ENCODE results near the gene HECA. TPM values are rescaled to one million over a fixed set of nuclear protein-coding genes. Genes with fewer than 3 reads are reported as not detected.

HECA gene
- polyA plus RNA-seq, 1 of the 3 experiments (the other 2 are of a cell fraction), result 1.6 TPM

DNA sequence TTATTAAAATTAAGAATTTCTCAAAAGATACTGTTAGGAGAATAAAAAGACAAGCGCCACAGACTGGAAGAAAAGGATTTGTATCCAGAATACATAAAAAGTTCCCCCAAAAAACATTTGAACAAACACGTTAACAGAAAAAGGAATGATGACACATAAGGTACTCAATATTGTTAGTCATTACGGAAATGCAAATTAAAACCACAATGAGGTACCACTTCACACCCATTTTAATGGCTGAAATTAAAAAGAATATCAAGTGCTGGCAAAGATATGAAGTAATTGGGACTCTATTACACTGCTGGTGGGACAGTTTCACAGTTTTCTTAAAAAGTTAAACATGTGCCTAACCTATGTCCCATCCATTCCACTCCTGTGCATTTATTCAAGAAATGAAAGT, 51.4 kb downstream of the HECA start (continued):
- TF ChIP-seq CTCF (IDR thresholded peaks at IDR 0.05) (no peak), FOXJ3 (CRISPR knock-in tag; IDR thresholded peaks at IDR 0.05) (no peak), TCF12 (IDR thresholded peaks at IDR 0.05) (no peak), MXI1 (IDR thresholded peaks at IDR 0.05; ENCODE audit: low read depth, low read length) (no peak), RAD21 (IDR thresholded peaks at IDR 0.05; ENCODE audit: low read length) (no peak), EP300 (IDR thresholded peaks at IDR 0.05; ENCODE audit: borderline replicate concordance in 1 of 2, low read depth in 1 of 2, low read length in 1 of 2) (no peak), IRF3 (IDR thresholded peaks at IDR 0.05; ENCODE audit: low read depth, low read length) (no peak), TAF1 (IDR thresholded peaks at IDR 0.05; ENCODE audit: borderline replicate concordance, low read depth, low read length) (no peak), CHD2 (IDR thresholded peaks at IDR 0.05; ENCODE audit: low read length, partially characterized antibody) (no peak), RXRA (IDR thresholded peaks at IDR 0.05; ENCODE audit: borderline replicate concordance, low read depth) (no peak), FOXM1 (IDR thresholded peaks at IDR 0.05; ENCODE audit: low read depth) (no peak)

DNA sequence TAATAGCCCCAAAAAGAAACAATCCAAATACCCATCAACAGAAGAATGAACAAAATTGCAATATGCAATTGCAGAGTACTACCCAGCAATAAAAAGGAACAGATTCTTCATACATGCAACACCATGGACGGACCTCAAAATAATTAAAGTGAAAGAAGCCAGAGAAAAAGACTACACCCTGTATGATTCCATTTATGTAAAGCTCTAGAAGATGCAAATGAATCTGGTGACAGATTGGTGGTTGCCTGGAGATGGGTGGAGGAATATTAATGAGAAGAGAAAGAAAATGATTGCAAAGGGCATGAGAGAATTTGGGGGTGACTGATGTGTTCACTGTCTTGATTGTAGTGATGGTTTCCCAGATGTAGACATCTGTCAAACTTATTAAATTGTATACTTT, 51.8 kb downstream of the HECA start:
- DNase-seq, result no peak
- POLR2A ChIA-PET, result no interaction called here
- no peaks in the 10 kb centered on the region for H3F3A ChIP-seq (replicated peaks; ENCODE audit: insufficient read depth)
- no peak for TF ChIP-seq RXRA (IDR thresholded peaks at IDR 0.05; ENCODE audit: borderline replicate concordance, low read depth)
- TF ChIP-seq NRF1 (IDR thresholded peaks at IDR 0.05; ENCODE audit: low read depth, low read length), result no peak
- no peak for TF ChIP-seq YY1 (IDR thresholded peaks at IDR 0.05; ENCODE audit: low read depth)
- TF ChIP-seq CTCF (IDR thresholded peaks at IDR 0.05), result no peak
- TF ChIP-seq MXI1 (IDR thresholded peaks at IDR 0.05; ENCODE audit: low read depth, low read length), result no peak
- TF ChIP-seq JUND (IDR thresholded peaks at IDR 0.05), result no peak
- no peak for TF ChIP-seq EZH2phosphoT487 (IDR thresholded peaks at IDR 0.05; ENCODE audit: borderline replicate concordance, low read depth)
- TF ChIP-seq FOXM1 (IDR thresholded peaks at IDR 0.05; ENCODE audit: low read depth), result no peak
- no peak for TF ChIP-seq RAD21 (IDR thresholded peaks at IDR 0.05; ENCODE audit: low read length)
- TF ChIP-seq TCF12 (IDR thresholded peaks at IDR 0.05), result no peak
- no peak for TF ChIP-seq SMC3 (IDR thresholded peaks at IDR 0.05; ENCODE audit: low read depth, low read length)
- no peak for TF ChIP-seq RFX5 (IDR thresholded peaks at IDR 0.05; ENCODE audit: low read length)
- TF ChIP-seq FOSL2 (IDR thresholded peaks at IDR 0.05; ENCODE audit: borderline replicate concordance, low read depth), result no peak
- TF ChIP-seq SIN3A (IDR thresholded peaks at IDR 0.05; ENCODE audit: borderline replicate concordance, low read depth, low read length), result no peak
- no peak for TF ChIP-seq REST (IDR thresholded peaks at IDR 0.05; ENCODE audit: low read depth, low read length)
- no peak for TF ChIP-seq POLR2AphosphoS5 (IDR thresholded peaks at IDR 0.05; ENCODE audit: low read depth, low read length)
- no peak for TF ChIP-seq MEF2A (IDR thresholded peaks at IDR 0.05; ENCODE audit: borderline replicate concordance, low read depth)
- TF ChIP-seq, protein P1, sequence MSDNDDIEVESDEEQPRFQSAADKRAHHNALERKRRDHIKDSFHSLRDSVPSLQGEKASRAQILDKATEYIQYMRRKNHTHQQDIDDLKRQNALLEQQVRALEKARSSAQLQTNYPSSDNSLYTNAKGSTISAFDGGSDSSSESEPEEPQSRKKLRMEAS (IDR thresholded peaks at IDR 0.05; ENCODE audit: low read depth), result no peak
- no peak for TF ChIP-seq GABPA (IDR thresholded peaks at IDR 0.05; ENCODE audit: low read depth)
- H3K9ac ChIP-seq, result no peak overlapping the region
- H4K20me1 ChIP-seq (ENCODE audit: insufficient read depth), result no peaks in the 10 kb centered on the region
- H3K36me3 ChIP-seq (replicated peaks in 1 of 2; ENCODE audit: control insufficient read depth in 1 of 2, insufficient read depth in 2 of 2, low read length in 1 of 2), result peaks cover 0 to 4% of the 10 kb centered on the region in 2 experiments
- H3K27me3 ChIP-seq (ENCODE audit: insufficient read depth), result no peaks in the 10 kb centered on the region
- no peaks in the 10 kb centered on the region for H3K79me2 ChIP-seq (ENCODE audit: insufficient read depth)
- WGBS (ENCODE audit: low lambda C conversion rate), result 3% methylated on average over 1 of the region's 1 CpG
- no peak overlapping the region for H3K27ac ChIP-seq (ENCODE audit: low read depth in 2 of 2, low read length in 1 of 2)
- no peaks in the 10 kb centered on the region; a peak in 1 of 4 replicates for H3K4me1 ChIP-seq (ENCODE audit: control insufficient read depth in 1 of 2, insufficient read depth in 2 of 2, low read depth in 1 of 2, low read length in 1 of 2)
- no peaks in the 10 kb centered on the region for H3K9me3 ChIP-seq
- H2AFZ ChIP-seq (ENCODE audit: low read depth), result no peak overlapping the region
- H3K4me2 ChIP-seq, result no peak overlapping the region
- no peak overlapping the region for H3K4me3 ChIP-seq (ENCODE audit: low read depth in 2 of 2, low read length in 1 of 2)
- H3K9me2 ChIP-seq, result no peaks in the 10 kb centered on the region
- CTCF ChIA-PET, result no interaction called here
